ENCODE results near the gene SDK2. TPM values are rescaled to one million over a fixed set of nuclear protein-coding genes. Genes with fewer than 3 reads are reported as not detected.

The SDK2 gene
- total and polyA plus RNA-seq, 2 of the 4 experiments (the other 2 are of a cell fraction) = under 0.01 to 0.03 TPM

DNA sequence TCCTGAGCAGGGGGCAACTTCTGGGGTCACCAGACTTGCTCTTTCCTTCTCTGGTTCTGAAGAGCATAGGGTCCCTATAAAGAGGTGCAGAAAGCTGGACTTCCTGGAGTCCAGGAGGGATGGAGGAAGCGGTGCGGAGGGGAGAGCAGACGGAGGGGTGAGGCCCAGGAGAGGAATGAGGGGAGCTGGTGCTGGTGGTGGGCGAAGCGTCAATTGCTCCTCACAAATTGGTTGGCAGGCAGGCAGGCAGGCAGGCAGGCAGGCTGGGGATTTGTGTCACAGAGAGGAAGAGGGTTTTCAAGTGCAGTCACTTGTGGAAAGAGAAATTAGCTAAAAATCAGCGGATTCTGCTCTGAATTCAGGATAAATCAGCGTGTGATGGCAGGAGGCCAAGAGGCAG is 198.8 kb downstream of the SDK2 start:
- POLR2A ChIA-PET (ENCODE audit: unreplicated experiment) = no interaction called here
- Histone ChIP-seq H4K91ac (ENCODE audit: insufficient read depth, low read depth, low read length) (no peak overlapping the region), H4K20me1 (ENCODE audit: insufficient read depth, low read length) (no peaks in the 10 kb centered on the region), H3K4ac (ENCODE audit: low read depth, low read length) (no peak overlapping the region), H2BK120ac (ENCODE audit: low read depth, low read length) (no peak overlapping the region), H3K56ac (ENCODE audit: extremely low read depth, insufficient read depth, low read length) (no peak overlapping the region), H4K5ac (ENCODE audit: low read depth, low read length) (no peak overlapping the region), H3K27ac (ENCODE audit: insufficient read depth, low read length) (no peak overlapping the region), H2AFZ (replicated peaks; ENCODE audit: low read length, poor library complexity) (no peak overlapping the region), H3K4me2 (ENCODE audit: low read depth, low read length) (no peak overlapping the region), H3K4me3 (ENCODE audit: insufficient read depth, low read depth, low read length) (no peak overlapping the region), H3K4me1 (ENCODE audit: control insufficient read depth, insufficient read depth, low read length) (no peaks in the 10 kb centered on the region), H3K36me3 (ENCODE audit: control insufficient read depth, insufficient read depth, low read length) (no peaks in the 10 kb centered on the region), H3K9ac (ENCODE audit: low read depth, low read length) (no peak overlapping the region), H3K18ac (ENCODE audit: low read depth, low read length) (no peak overlapping the region), H4K8ac (ENCODE audit: low read depth in 2 of 2, low read length in 2 of 2) (no peak overlapping the region), H3K23ac (ENCODE audit: low read depth, low read length) (no peak overlapping the region), H2BK5ac (ENCODE audit: low read depth, low read length, poor library complexity, severe bottlenecking) (no peak overlapping the region), H3K79me1 (ENCODE audit: low read depth in 1 of 2, low read length in 2 of 2) (no peaks in the 10 kb centered on the region), H2AK5ac (ENCODE audit: low read depth, low read length) (no peak overlapping the region), H3K9me1 (ENCODE audit: insufficient read depth, low read length) (no peaks in the 10 kb centered on the region), H3K27me3 (ENCODE audit: control insufficient read depth, insufficient read depth, low read length) (no peaks in the 10 kb centered on the region), H2BK15ac (ENCODE audit: low read depth, low read length) (no peak overlapping the region), H3K14ac (replicated peaks; ENCODE audit: low read depth, low read length) (no peak overlapping the region), H2AK9ac (replicated peaks; ENCODE audit: low read depth, low read length, poor library complexity) (no peak overlapping the region), H2BK20ac (ENCODE audit: low read depth, low read length) (no peak overlapping the region), H3K9me3 (ENCODE audit: control insufficient read depth, insufficient read depth, low read length) (no peaks in the 10 kb centered on the region)
- BruUV-seq (replicated peaks) = no TSS peak
- dilution Hi-C loops (cut with HindIII; ENCODE audit: low sequenced_read_pairs, unreplicated experiment) = no loop called here
- DNase-seq (no peak), ATAC-seq (ENCODE audit: low read depth) (no peak)
- 84% methylated on average over 5 of the region's 7 CpGs; no CpG with 5 or more reads in 1 of the 2 experiments for WGBS, 2 experiments (ENCODE audit: extremely low coverage in 2 of 2, insufficient read length in 1 of 2)
- TF ChIP-seq BHLHE40 (IDR thresholded peaks at IDR 0.05; ENCODE audit: low read depth, low read length) (no peak), FOS (IDR thresholded peaks at IDR 0.05; ENCODE audit: low read depth, low read length) (no peak), CHD1 (IDR thresholded peaks at IDR 0.05; ENCODE audit: low read depth, low read length) (no peak), POLR2A (IDR thresholded peaks at IDR 0.05; ENCODE audit: low read depth, low read length) (no peak), CEBPB (IDR thresholded peaks at IDR 0.05; ENCODE audit: low read depth, low read length) (no peak), RCOR1 (IDR thresholded peaks at IDR 0.05; ENCODE audit: insufficient replicate concordance, low read length) (no peak), MAFK (IDR thresholded peaks at IDR 0.05; ENCODE audit: low read depth, low read length) (no peak), RFX5 (IDR thresholded peaks at IDR 0.05; ENCODE audit: low read depth, low read length) (no peak), MXI1 (IDR thresholded peaks at IDR 0.05; ENCODE audit: borderline replicate concordance, low read depth, low read length) (no peak), RAD21 (IDR thresholded peaks at IDR 0.05; ENCODE audit: low read length) (no peak)
- TF ChIP-seq, protein P1, sequence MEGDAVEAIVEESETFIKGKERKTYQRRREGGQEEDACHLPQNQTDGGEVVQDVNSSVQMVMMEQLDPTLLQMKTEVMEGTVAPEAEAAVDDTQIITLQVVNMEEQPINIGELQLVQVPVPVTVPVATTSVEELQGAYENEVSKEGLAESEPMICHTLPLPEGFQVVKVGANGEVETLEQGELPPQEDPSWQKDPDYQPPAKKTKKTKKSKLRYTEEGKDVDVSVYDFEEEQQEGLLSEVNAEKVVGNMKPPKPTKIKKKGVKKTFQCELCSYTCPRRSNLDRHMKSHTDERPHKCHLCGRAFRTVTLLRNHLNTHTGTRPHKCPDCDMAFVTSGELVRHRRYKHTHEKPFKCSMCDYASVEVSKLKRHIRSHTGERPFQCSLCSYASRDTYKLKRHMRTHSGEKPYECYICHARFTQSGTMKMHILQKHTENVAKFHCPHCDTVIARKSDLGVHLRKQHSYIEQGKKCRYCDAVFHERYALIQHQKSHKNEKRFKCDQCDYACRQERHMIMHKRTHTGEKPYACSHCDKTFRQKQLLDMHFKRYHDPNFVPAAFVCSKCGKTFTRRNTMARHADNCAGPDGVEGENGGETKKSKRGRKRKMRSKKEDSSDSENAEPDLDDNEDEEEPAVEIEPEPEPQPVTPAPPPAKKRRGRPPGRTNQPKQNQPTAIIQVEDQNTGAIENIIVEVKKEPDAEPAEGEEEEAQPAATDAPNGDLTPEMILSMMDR (conservative IDR thresholded peaks at IDR 0.05; ENCODE audit: low read depth, low read length) = no peak
- TF ChIP-seq, protein P2, sequence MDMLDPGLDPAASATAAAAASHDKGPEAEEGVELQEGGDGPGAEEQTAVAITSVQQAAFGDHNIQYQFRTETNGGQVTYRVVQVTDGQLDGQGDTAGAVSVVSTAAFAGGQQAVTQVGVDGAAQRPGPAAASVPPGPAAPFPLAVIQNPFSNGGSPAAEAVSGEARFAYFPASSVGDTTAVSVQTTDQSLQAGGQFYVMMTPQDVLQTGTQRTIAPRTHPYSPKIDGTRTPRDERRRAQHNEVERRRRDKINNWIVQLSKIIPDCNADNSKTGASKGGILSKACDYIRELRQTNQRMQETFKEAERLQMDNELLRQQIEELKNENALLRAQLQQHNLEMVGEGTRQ (IDR thresholded peaks at IDR 0.05; ENCODE audit: low read depth, low read length) = no peak
- in situ Hi-C loops (cut with MboI; ENCODE audit: low sequenced_read_pairs) = loop anchor here (25.0 kb wide), 1 partner anchor 267 kb away; no protein-coding TSS in a partner anchor
- intact Hi-C loops (cut with micrococcal nuclease) = no loop called here
- CTCF ChIA-PET = no interaction called here
